ENCODE measurements around the gene GTF2IRD1.

- TF ChIP-seq ZNF274 (IDR thresholded peaks at IDR 0.05; ENCODE audit: low read depth, low read length) (no peak), YY1 (IDR thresholded peaks at IDR 0.05; ENCODE audit: insufficient read depth, insufficient read length) (no peak)
Measured at GRCh38 chr7:74544706-74545469, 91.2 kb downstream of the GTF2IRD1 start.
